GM12878 (cell line): Measurements from ENCODE around the gene EXD3. TPM values are rescaled to one million over a fixed set of nuclear protein-coding genes. Genes with fewer than 3 reads are reported as not detected.

Source experiments
- ATAC-seq: fragments of 200-7000 bp; cut with Tn5 transposase; 3 replicates; pipeline ENCODE4 v1.9.1; 2020; ENCODE audit warnings: mild to moderate bottlenecking, moderate library complexity
- BruUV-seq: library from RNA; stranded (reverse); fragments of 400-500 nt; replicated peaks from 2 replicates; lab custom pipeline; 2021; lab: Mats Ljungman, UMichigan
- CTCF ChIA-PET: fragments of 300-600 bp; sonication (Branson Sonifier 250); formaldehyde crosslinking; extraction: SDS; loops from one replicate; lab custom pipeline; 2021; ENCODE audit warnings: inconsistent platforms; lab: Yijun Ruan, JAX
- POLR2A ChIA-PET: fragments of 350-600 bp; formaldehyde crosslinking; extraction: SDS; loops from one replicate; lab custom pipeline; 2021; ENCODE audit warnings: inconsistent platforms; lab: Charles Lee
- RAD21 ChIA-PET: fragments of 300-600 bp; sonication (Branson Sonifier 250); formaldehyde crosslinking; loops from one replicate; lab custom pipeline; 2023; ENCODE audit warnings: antibody characterized with exemption; ENCODE audit not compliant: unreplicated experiment; lab: Charles Lee
- SMC1A ChIA-PET: fragments of 300-600 bp; sonication (Branson Sonifier 250); formaldehyde crosslinking; loops from one replicate; lab custom pipeline; 2023; ENCODE audit not compliant: unreplicated experiment, uncharacterized antibody; lab: Charles Lee
- DNase-seq: peaks from one replicate; pipeline ENCODE4 v3.0.0-alpha.2; 2011; ENCODE audit warnings: low read depth, low spot score
- FAIRE-seq: peaks from 3 replicates; lab custom pipeline; 2011; peaks lifted over from hg19 to GRCh38; lab: Jason Lieb, UNC
- H2AFZ ChIP-seq: 2 replicates; pipeline ENCODE4 v1.6.0; 2011; ENCODE audit warnings: low read depth, low read length, control low read depth; ENCODE audit not compliant: control insufficient read depth
- H3K27ac ChIP-seq: 2 replicates; pipeline ENCODE4 v1.5.1; 2011; ENCODE audit warnings: control low read depth; ENCODE audit not compliant: control insufficient read depth, insufficient read depth
- H3K27me3 ChIP-seq, 2 experiments: replicated peaks in 1 of 2; 2 replicates each; pipeline versions ENCODE4 v1.6.0 to v1.6.1; 2011; ENCODE audit warnings: low read length in 1 of 2; ENCODE audit not compliant: control insufficient read depth in 2 of 2, insufficient read depth in 2 of 2
- H3K36me3 ChIP-seq, 2 experiments: 2 replicates each; pipeline ENCODE4 v1.5.1; 2011; ENCODE audit warnings: low read length in 1 of 2; ENCODE audit not compliant: control insufficient read depth in 2 of 2, insufficient read depth in 2 of 2
- H3K4me1 ChIP-seq: 2 replicates; pipeline ENCODE4 v1.6.1; 2011; ENCODE audit warnings: mild to moderate bottlenecking, low read length, moderate library complexity, mixed read lengths; ENCODE audit not compliant: control insufficient read depth, insufficient read depth
- H3K4me2 ChIP-seq: 2 replicates; pipeline ENCODE4 v1.6.0; 2011; ENCODE audit warnings: control low read depth; ENCODE audit not compliant: control insufficient read depth, insufficient read depth
- H3K4me3 ChIP-seq: fragments of 200-600 bp; sonication (generic); 2 replicates; pipeline ENCODE4 v1.5.1; 2016
- H3K79me2 ChIP-seq: 2 replicates; pipeline ENCODE4 v1.6.0; 2011; ENCODE audit warnings: low read length; ENCODE audit not compliant: control insufficient read depth, insufficient read depth
- H3K9ac ChIP-seq: 2 replicates; pipeline ENCODE4 v1.8.0; 2011; ENCODE audit warnings: low read length, control low read depth, mixed read lengths; ENCODE audit not compliant: control insufficient read depth, insufficient read depth
- H3K9me3 ChIP-seq: replicated peaks from 3 replicates; pipeline ENCODE4 v1.5.1; 2011; ENCODE audit warnings: mild to moderate bottlenecking, low read length; ENCODE audit not compliant: control insufficient read depth, insufficient read depth
- H4K20me1 ChIP-seq: 2 replicates; pipeline ENCODE4 v1.6.0; 2011; ENCODE audit not compliant: control insufficient read depth, insufficient read depth
- BRCA1 ChIP-seq: IDR thresholded peaks from 2 replicates; pipeline ENCODE4 v1.6.1; 2011; ENCODE audit warnings: low read depth, low read length, improper control_type of control experiment
- HDAC2 ChIP-seq: fragments of 200-600 bp; sonication (generic); IDR thresholded peaks from 2 replicates; pipeline ENCODE4 v1.6.1; 2017
- JUND ChIP-seq: IDR thresholded peaks from 2 replicates; pipeline ENCODE4 v1.6.1; 2012; ENCODE audit warnings: low read depth, mild to moderate bottlenecking, low read length, improper control_type of control experiment, moderate library complexity
- MEF2B ChIP-seq: fragments of 450-650 bp; IDR thresholded peaks from 2 replicates; pipeline ENCODE4 v1.6.1; 2018; ENCODE audit warnings: mild to moderate bottlenecking, moderate library complexity; ENCODE audit not compliant: partially characterized antibody, poor library complexity, severe bottlenecking
- MYB ChIP-seq: fragments of 150-350 bp; IDR thresholded peaks from 2 replicates; pipeline ENCODE4 v1.6.1; 2014; ENCODE audit warnings: mild to moderate bottlenecking, low read depth, low read length, borderline replicate concordance
- SIN3A ChIP-seq: IDR thresholded peaks from 2 replicates; pipeline ENCODE4 v1.6.1; 2012; ENCODE audit warnings: low read depth, low read length, improper control_type of control experiment
- SREBF1 ChIP-seq: IDR thresholded peaks from 2 replicates; pipeline ENCODE4 v1.6.1; 2012; ENCODE audit warnings: mild to moderate bottlenecking, low read length
- STAT1 ChIP-seq: fragments of 450-650 bp; conservative IDR thresholded peaks from 2 replicates; pipeline ENCODE4 v1.6.1; 2014; ENCODE audit warnings: antibody characterized with exemption, mild to moderate bottlenecking
- WGBS: methylation state at CpG from one replicate; pipeline ENCODE4 v1.1.6; 2016; ENCODE audit warnings: low lambda C conversion rate; ENCODE audit not compliant: insufficient replicate concordance, insufficient coverage; ENCODE audit errors: missing lambda C conversion rate; 5-methylcytosine and 5-hydroxymethylcytosine counted together
- in situ Hi-C: fragments of 300-500 bp; cut with MboI; formaldehyde crosslinking; loops from 9 replicates; pipeline ENCODE4 v1.14.3; 2018; ENCODE audit warnings: mixed read lengths
- intact Hi-C: fragments of 100-400 bp; cut with micrococcal nuclease; formaldehyde crosslinking; loops from one replicate; pipeline ENCODE4 v1.14.2; 2022; ENCODE audit not compliant: unreplicated experiment
- polyA plus RNA-seq, 11 experiments: library from polyadenylated mRNA; depleted of rRNA in 4 of 11; unstranded in 6 of 11; stranded (reverse) in 5 of 11; fragments of >200 nt; fragmentation: Nextera tagmentation in 4 of 11; fragmentation: Illumina TruSeq in 1 of 11; extraction: Ambion mirVana in 4 of 11; extraction: Trizol in 1 of 11; gene quantifications; 1 replicate in 1 of 11; 2 replicates in 10 of 11; pipeline versions ENCODE4 v1.2.1 to v1.2.3, GENCODE V29; 2011 to 2016; ENCODE audit warnings: inconsistent platforms in 2 of 11, missing spikeins in 2 of 11, low read depth in 1 of 11
- total RNA-seq, 4 experiments: library from RNA; depleted of rRNA in 3 of 4; stranded (reverse); fragments of >200 nt in 3 of 4; fragmentation: Illumina TruSeq in 1 of 4; extraction: Trizol in 1 of 4; gene quantifications; 2 replicates each; pipeline versions ENCODE4 v1.2.1 to v1.2.3, GENCODE V29; 2013 to 2021
- TF ChIP-seq, protein P1 (sequence below): fragments of 450-650 bp; IDR thresholded peaks from 2 replicates; pipeline ENCODE4 v1.6.1; 2016; ENCODE audit warnings: mild to moderate bottlenecking, moderate library complexity, borderline replicate concordance
- TF ChIP-seq, protein P2 (sequence below): fragments of 150-350 bp; IDR thresholded peaks from 2 replicates; pipeline ENCODE4 v1.6.1; 2016; ENCODE audit warnings: low read depth, low read length

Gene EXD3
- total and polyA plus RNA-seq, 10 of the 15 experiments (the other 5 are each of a cell fraction or from before 2014, with no cell fraction given): 0.21 to 7.1 (median 3.6) TPM

DNA sequence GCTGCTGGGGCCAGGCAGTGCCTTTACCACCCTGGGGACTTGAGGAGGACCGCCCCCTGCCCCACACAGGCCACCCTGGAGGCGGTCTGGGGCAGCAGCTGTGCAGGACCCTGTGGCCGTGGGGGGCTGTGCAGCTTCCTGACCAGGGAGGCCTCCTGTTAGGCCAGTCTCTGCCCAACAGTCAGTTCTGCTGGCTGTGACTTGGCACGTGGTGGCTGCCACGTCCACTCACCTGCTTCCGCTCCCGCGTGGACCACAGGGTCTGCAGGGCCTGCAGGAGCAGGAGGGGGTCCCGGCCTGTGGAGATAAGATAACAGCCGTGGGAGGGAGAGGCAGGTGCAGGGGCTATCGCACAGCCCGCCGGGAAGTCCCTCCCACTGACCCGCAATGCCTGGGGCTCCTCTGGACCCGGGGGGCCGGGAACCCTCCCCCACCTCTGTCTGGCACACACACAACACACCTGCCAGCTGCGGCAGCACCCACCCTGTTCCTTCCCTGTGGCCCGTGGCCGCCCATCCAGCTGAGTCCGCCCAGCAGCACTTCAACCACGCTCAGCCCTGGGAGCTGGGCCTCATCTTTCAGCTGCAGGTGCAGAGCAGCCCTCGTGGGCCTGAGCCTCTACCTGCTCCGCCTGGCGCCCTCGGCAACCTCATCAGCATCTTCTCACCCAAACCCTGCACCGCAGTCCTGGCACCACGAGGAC lies 39.7 kb downstream of the EXD3 start (continued):
- TF ChIP-seq, protein P1, sequence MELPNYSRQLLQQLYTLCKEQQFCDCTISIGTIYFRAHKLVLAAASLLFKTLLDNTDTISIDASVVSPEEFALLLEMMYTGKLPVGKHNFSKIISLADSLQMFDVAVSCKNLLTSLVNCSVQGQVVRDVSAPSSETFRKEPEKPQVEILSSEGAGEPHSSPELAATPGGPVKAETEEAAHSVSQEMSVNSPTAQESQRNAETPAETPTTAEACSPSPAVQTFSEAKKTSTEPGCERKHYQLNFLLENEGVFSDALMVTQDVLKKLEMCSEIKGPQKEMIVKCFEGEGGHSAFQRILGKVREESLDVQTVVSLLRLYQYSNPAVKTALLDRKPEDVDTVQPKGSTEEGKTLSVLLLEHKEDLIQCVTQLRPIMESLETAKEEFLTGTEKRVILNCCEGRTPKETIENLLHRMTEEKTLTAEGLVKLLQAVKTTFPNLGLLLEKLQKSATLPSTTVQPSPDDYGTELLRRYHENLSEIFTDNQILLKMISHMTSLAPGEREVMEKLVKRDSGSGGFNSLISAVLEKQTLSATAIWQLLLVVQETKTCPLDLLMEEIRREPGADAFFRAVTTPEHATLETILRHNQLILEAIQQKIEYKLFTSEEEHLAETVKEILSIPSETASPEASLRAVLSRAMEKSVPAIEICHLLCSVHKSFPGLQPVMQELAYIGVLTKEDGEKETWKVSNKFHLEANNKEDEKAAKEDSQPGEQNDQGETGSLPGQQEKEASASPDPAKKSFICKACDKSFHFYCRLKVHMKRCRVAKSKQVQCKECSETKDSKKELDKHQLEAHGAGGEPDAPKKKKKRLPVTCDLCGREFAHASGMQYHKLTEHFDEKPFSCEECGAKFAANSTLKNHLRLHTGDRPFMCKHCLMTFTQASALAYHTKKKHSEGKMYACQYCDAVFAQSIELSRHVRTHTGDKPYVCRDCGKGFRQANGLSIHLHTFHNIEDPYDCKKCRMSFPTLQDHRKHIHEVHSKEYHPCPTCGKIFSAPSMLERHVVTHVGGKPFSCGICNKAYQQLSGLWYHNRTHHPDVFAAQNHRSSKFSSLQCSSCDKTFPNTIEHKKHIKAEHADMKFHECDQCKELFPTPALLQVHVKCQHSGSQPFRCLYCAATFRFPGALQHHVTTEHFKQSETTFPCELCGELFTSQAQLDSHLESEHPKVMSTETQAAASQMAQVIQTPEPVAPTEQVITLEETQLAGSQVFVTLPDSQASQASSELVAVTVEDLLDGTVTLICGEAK: no peak
- TF ChIP-seq MYB: no peak

GRCh38 chr9:137382444-137383080 lies 40.4 kb downstream of the EXD3 start:
- Histone ChIP-seq H3K4me2 (no peak overlapping the region), H3K4me1 (no peaks in the 10 kb centered on the region), H3K27ac (no peak overlapping the region), H3K9me3 (no peaks in the 10 kb centered on the region; the same call in 2 of the 3 replicates), H4K20me1 (no peaks in the 10 kb centered on the region), H3K79me2 (no peaks in the 10 kb centered on the region), H2AFZ (no peak overlapping the region), H3K27me3 (no peaks in the 10 kb centered on the region), H3K4me3 (no peak overlapping the region), H3K9ac (no peak overlapping the region), H3K36me3 (no peaks in the 10 kb centered on the region)
- in situ Hi-C loops (no loop called here), intact Hi-C loops (no loop called here)
- FAIRE-seq: no peak
- ChIA-PET CTCF (no interaction called here), POLR2A (no interaction called here), RAD21 (no interaction called here), SMC1A (no interaction called here)
- TF ChIP-seq JUND (no peak), SIN3A (no peak), STAT1 (no peak), HDAC2 (no peak), BRCA1 (no peak), MEF2B (no peak), SREBF1 (no peak)
- TF ChIP-seq, protein P2, sequence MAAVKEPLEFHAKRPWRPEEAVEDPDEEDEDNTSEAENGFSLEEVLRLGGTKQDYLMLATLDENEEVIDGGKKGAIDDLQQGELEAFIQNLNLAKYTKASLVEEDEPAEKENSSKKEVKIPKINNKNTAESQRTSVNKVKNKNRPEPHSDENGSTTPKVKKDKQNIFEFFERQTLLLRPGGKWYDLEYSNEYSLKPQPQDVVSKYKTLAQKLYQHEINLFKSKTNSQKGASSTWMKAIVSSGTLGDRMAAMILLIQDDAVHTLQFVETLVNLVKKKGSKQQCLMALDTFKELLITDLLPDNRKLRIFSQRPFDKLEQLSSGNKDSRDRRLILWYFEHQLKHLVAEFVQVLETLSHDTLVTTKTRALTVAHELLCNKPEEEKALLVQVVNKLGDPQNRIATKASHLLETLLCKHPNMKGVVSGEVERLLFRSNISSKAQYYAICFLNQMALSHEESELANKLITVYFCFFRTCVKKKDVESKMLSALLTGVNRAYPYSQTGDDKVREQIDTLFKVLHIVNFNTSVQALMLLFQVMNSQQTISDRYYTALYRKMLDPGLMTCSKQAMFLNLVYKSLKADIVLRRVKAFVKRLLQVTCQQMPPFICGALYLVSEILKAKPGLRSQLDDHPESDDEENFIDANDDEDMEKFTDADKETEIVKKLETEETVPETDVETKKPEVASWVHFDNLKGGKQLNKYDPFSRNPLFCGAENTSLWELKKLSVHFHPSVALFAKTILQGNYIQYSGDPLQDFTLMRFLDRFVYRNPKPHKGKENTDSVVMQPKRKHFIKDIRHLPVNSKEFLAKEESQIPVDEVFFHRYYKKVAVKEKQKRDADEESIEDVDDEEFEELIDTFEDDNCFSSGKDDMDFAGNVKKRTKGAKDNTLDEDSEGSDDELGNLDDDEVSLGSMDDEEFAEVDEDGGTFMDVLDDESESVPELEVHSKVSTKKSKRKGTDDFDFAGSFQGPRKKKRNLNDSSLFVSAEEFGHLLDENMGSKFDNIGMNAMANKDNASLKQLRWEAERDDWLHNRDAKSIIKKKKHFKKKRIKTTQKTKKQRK: no peak
- no TSS peak for BruUV-seq
- ATAC-seq: no peak
- DNase-seq: no peak
- 66% methylated on average over 25 of the region's 25 CpGs for WGBS
